RWPE1 (cell line): Measurements from ENCODE around the gene ALK.
A peak's percentile ranks its signal among the peaks of the same experiment; 100 is the strongest.

Experiments
- CTCF ChIA-PET: fragments of 350-600 bp; sonication (Branson Sonifier 250); formaldehyde crosslinking; extraction: SDS; loops from one replicate; lab custom pipeline; 2021; lab: Yijun Ruan, JAX
- POLR2A ChIA-PET: fragments of 400-600 bp; formaldehyde crosslinking; extraction: SDS; loops from one replicate; lab custom pipeline; 2020; ENCODE audit warnings: antibody characterized with exemption; ENCODE audit not compliant: low non-redundant PET; lab: Yijun Ruan, JAX
- DNase-seq: peaks from one replicate; pipeline ENCODE4 v3.0.0; 2012; ENCODE audit warnings: low spot score
- H3K27ac ChIP-seq: fragments of 450-650 bp; 2 replicates; pipeline ENCODE4 v1.5.1; 2017
- TF ChIP-seq, protein P1 (sequence below): fragments of 450-650 bp; conservative IDR thresholded peaks from 2 replicates; pipeline ENCODE4 v1.5.1; 2017; ENCODE audit warnings: low read depth, mild to moderate bottlenecking

The ALK gene

DNA sequence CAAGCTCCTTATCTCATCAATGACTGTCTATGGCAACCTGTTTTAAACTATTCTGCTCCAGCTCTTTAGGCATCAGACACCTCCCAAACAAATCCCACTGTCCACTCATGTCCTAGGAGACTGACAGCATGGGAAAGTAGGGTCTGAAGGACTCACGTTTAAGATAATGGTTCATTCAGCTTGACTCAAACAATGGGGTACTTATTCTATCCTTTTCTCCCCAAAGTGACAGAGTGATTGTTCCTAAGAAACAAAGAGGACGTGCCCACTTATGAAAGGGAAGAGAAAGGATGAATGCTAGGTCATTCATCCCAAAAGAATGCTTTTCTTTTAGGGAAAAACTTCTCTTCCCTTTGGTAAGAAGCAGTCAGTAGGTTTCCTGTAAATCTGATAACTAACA is 41.9 kb downstream of the ALK start:
- TF ChIP-seq, protein P1, sequence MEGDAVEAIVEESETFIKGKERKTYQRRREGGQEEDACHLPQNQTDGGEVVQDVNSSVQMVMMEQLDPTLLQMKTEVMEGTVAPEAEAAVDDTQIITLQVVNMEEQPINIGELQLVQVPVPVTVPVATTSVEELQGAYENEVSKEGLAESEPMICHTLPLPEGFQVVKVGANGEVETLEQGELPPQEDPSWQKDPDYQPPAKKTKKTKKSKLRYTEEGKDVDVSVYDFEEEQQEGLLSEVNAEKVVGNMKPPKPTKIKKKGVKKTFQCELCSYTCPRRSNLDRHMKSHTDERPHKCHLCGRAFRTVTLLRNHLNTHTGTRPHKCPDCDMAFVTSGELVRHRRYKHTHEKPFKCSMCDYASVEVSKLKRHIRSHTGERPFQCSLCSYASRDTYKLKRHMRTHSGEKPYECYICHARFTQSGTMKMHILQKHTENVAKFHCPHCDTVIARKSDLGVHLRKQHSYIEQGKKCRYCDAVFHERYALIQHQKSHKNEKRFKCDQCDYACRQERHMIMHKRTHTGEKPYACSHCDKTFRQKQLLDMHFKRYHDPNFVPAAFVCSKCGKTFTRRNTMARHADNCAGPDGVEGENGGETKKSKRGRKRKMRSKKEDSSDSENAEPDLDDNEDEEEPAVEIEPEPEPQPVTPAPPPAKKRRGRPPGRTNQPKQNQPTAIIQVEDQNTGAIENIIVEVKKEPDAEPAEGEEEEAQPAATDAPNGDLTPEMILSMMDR = no peak
- no peak for DNase-seq
- ChIA-PET CTCF (no interaction called here), POLR2A (no interaction called here)
- H3K27ac ChIP-seq = no peak overlapping the region

DNA sequence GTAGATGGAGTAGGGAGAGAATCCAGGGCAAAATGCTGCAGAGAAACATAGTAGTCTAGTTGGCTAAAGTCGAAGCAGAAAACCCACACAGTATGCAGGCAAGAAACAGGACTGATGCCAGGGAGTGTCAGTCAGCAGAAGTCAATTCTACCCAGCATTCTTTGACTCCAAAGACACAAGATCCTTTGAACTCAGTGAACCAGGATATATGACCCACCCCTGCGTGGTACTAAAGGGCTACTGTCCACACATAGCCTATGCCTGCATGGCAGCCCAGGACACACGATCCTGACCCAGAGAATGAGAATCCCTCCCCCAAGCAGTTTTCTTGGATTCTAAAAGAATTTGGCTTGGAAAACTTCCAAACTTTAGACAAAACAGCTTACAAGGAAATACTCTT is 42.5 kb downstream of the ALK start:
- TF ChIP-seq, protein P1 = no peak
- ChIA-PET CTCF (no interaction called here), POLR2A (no interaction called here)
- no peak overlapping the region for H3K27ac ChIP-seq
- peak; percentile 65 for DNase-seq

DNA sequence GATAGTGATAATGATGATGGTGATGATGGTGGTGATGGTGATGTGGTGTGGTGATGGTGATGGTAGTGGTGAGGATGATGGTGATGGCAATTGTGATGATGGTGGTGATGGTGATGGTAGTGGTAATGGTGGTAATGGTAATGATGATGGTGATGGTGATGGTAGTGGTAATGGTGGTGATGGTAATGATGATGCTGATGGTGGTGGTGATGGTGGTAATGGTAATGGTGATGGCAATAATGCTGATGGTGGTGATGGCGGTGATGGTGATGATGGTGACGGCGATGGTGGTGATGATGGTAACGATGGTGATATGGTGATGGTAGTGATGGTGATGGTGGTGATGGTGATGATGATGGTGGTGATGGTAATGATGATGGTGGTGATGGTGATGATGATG is 45.0 kb downstream of the ALK start:
- POLR2A ChIA-PET = no interaction called here

DNA sequence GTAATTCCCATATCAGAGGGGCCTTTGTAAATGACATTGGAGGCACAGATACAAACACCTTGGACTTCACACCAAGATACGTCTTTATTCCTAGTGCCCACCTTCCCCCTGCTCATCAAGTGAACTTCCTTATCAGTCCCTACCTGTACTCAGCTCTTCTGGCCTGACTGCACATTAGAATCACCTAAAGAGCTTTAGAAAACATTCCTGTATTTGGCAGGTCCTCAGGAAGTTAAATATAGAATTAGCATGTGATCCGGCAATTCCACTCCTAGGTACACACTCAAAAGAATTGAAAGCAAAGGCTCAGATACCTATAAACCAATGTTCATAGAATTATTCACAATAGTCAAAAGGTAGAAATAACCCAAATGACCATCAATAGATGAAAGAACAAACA is 46.6 kb downstream of the ALK start:
- POLR2A ChIA-PET = interaction anchor here (0.5 kb wide), 1 partner anchor 617 kb away, joined by 7 read pairs; no protein-coding TSS in a partner anchor
- CTCF ChIA-PET = no interaction called here
- TF ChIP-seq, protein P1 = no peak
- DNase-seq = no peak
- no peak overlapping the region for H3K27ac ChIP-seq

More for the DNA sequence above, 45.0 kb downstream of the ALK start:
- TF ChIP-seq, protein P1 = no peak
- CTCF ChIA-PET = no interaction called here
- no peak overlapping the region for H3K27ac ChIP-seq
- no peak for DNase-seq

DNA sequence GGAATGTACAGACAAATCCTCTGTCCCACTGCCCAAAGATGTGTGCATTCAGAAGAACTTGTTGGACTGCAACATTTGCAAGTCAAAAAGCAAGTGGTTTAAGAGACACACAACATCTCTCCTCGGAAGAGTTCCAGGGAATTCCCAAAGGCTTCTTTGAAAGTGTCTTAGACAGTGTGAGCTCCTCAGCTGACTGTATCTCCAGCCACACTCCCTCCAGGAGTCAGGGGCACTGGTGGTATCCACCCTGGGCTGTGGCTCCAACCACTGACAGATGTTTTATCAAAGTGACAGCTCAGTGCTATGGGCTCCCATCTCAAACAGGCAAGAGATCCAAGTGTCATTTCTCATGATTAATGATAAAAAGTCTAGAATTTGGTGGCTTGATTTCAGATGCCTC is 48.5 kb downstream of the ALK start:
- H3K27ac ChIP-seq = no peak overlapping the region
- no peak for DNase-seq
- TF ChIP-seq, protein P1 = no peak
- ChIA-PET POLR2A (no interaction called here), CTCF (no interaction called here)

DNA sequence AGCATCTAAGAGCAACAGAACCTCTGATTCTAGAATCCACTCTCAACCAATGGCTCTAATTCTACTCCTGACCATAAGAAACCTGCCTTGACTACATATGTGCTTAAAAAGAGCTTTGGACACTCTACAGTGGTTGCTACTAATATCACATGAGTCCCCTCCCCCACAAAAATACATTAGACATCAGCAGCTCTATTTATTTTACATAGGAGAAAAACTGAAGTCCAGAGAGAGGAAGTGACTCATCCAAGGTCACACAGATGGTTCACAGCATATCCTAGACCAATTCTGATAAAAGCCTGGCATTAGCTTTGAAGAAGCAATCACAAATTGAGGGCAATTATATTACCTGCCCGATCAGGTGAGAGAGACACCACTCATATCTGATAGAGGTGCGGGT is 49.8 kb downstream of the ALK start:
- POLR2A ChIA-PET = interaction anchor here (0.6 kb wide), 1 partner anchor 528 kb away, joined by 5 read pairs; no protein-coding TSS in a partner anchor
- TF ChIP-seq, protein P1 = no peak
- no peak for DNase-seq
- H3K27ac ChIP-seq = no peak overlapping the region
- CTCF ChIA-PET = no interaction called here
